Keratinocyte (primary cell): ENCODE measurements around the gene RANBP10. TPM values are rescaled to one million over a fixed set of nuclear protein-coding genes. Genes with fewer than 3 reads are reported as not detected.

ENCODE experiments used
- DNase-seq: peaks from one replicate; pipeline ENCODE4 v3.0.0-alpha.2; 2011; ENCODE audit warnings: low read depth, missing footprints, low spot score
- FAIRE-seq: peaks from 2 replicates; lab custom pipeline; 2011; peaks lifted over from hg19 to GRCh38; lab: Jason Lieb, UNC
- H2AFZ ChIP-seq: 2 replicates; pipeline ENCODE4 v1.6.0; 2012; ENCODE audit warnings: low read length, control low read depth, inconsistent platforms; ENCODE audit not compliant: control insufficient read depth
- H3K27ac ChIP-seq: 2 replicates; pipeline ENCODE4 v1.5.1; 2011; ENCODE audit warnings: low read length; ENCODE audit not compliant: control insufficient read depth, insufficient read depth
- H3K27me3 ChIP-seq: 3 replicates; pipeline ENCODE4 v1.6.0; 2011; ENCODE audit warnings: low read length; ENCODE audit not compliant: control insufficient read depth, insufficient read depth; ENCODE audit errors: extremely low read depth
- H3K36me3 ChIP-seq, 2 experiments: 2 replicates in 1 of 2; 3 replicates in 1 of 2; pipeline ENCODE4 v1.5.1; 2011; ENCODE audit warnings: low read length in 2 of 2, mild to moderate bottlenecking in 1 of 2; ENCODE audit not compliant: control insufficient read depth in 2 of 2, insufficient read depth in 2 of 2; ENCODE audit errors: extremely low read depth in 1 of 2
- H3K4me1 ChIP-seq: 3 replicates; pipeline ENCODE4 v1.5.1; 2011; ENCODE audit warnings: low read length; ENCODE audit not compliant: control insufficient read depth, insufficient read depth; ENCODE audit errors: extremely low read depth
- H3K4me2 ChIP-seq: 3 replicates; pipeline ENCODE4 v1.6.0; 2011; ENCODE audit warnings: low read depth, low read length; ENCODE audit not compliant: control insufficient read depth, insufficient read depth; ENCODE audit errors: extremely low read depth
- H3K4me3 ChIP-seq, 3 experiments: fragments of 200-600 bp in 1 of 3; sonication (generic) in 1 of 3; 2 replicates in 2 of 3; 3 replicates in 1 of 3; pipeline ENCODE4 v1.5.1; 2011 to 2016; ENCODE audit warnings: low read length in 3 of 3, mild to moderate bottlenecking in 3 of 3, control low read depth in 2 of 3, inconsistent platforms in 1 of 3, low read depth in 1 of 3, mixed read lengths in 1 of 3, mixed run types in 1 of 3, moderate library complexity in 1 of 3; ENCODE audit not compliant: control insufficient read depth in 2 of 3, insufficient read depth in 2 of 3; ENCODE audit errors: extremely low read depth in 1 of 3
- H3K79me2 ChIP-seq: 2 replicates; pipeline ENCODE4 v1.6.0; 2012; ENCODE audit warnings: low read length; ENCODE audit not compliant: control insufficient read depth, insufficient read depth
- H3K9ac ChIP-seq: 3 replicates; pipeline ENCODE4 v1.6.0; 2011; ENCODE audit warnings: low read length; ENCODE audit not compliant: control insufficient read depth, insufficient read depth; ENCODE audit errors: extremely low read depth
- H3K9me1 ChIP-seq: 3 replicates; pipeline ENCODE4 v1.6.0; 2011; ENCODE audit warnings: low read length; ENCODE audit not compliant: control insufficient read depth, insufficient read depth; ENCODE audit errors: extremely low read depth
- H3K9me3 ChIP-seq: 2 replicates; pipeline ENCODE4 v1.5.1; 2012; ENCODE audit warnings: low read depth, low read length; ENCODE audit not compliant: control insufficient read depth
- H4K20me1 ChIP-seq: 3 replicates; pipeline ENCODE4 v1.6.0; 2011; ENCODE audit warnings: low read length; ENCODE audit not compliant: control insufficient read depth, insufficient read depth; ENCODE audit errors: extremely low read depth
- CTCF ChIP-seq, 3 experiments: IDR thresholded peaks in 1 of 3; conservative IDR thresholded peaks in 1 of 3; optimal IDR thresholded peaks in 1 of 3; 2 replicates in 2 of 3; 3 replicates in 1 of 3; pipeline versions ENCODE3 to v1.5.1; 2011; ENCODE audit warnings: low read length in 3 of 3, mild to moderate bottlenecking in 3 of 3, moderate library complexity in 2 of 3, control low read depth in 1 of 3, inconsistent platforms in 1 of 3; ENCODE audit not compliant: insufficient read depth in 2 of 3; ENCODE audit errors: extremely low read depth in 1 of 3
- EZH2 ChIP-seq: IDR thresholded peaks from one replicate; pipeline ENCODE4 v1.6.1; 2012; ENCODE audit warnings: inconsistent platforms, mild to moderate bottlenecking, low read length, moderate library complexity
- dilution Hi-C: fragments of 300-500 bp; cut with MboI; formaldehyde crosslinking; loops from one replicate; pipeline ENCODE4 v1.7.0; 2020; ENCODE audit warnings: low sequenced_read_pairs; ENCODE audit not compliant: extremely low pct_ligation_motif_present
- polyA plus RNA-seq, 5 experiments: library from polyadenylated mRNA; depleted of rRNA in 3 of 5; stranded (reverse) in 3 of 5; stranded (forward) in 1 of 5; unstranded in 1 of 5; fragments of >200 nt; gene quantifications; 1 replicate in 1 of 5; 2 replicates in 3 of 5; 3 replicates in 1 of 5; pipeline versions ENCODE4 v1.2.1 to v1.2.3, GENCODE V29; 2011 to 2012; ENCODE audit warnings: missing spikeins in 2 of 5, low read depth in 1 of 5, low replicate concordance in 1 of 5

The RANBP10 gene
- polyA plus RNA-seq, 1 donor (not counting 4 experiments of a cell fraction or from before 2014, with no cell fraction given): 9.5 TPM

- no peaks in the 10 kb centered on the region for H4K20me1 ChIP-seq
- H3K9ac ChIP-seq: peak overlapping the region; percentile 92
- no peak overlapping the region for H3K27ac ChIP-seq
- H3K27me3 ChIP-seq: no peaks in the 10 kb centered on the region
- H3K4me1 ChIP-seq: peaks cover 10% of the 10 kb centered on the region
- dilution Hi-C loops: no loop called here
- DNase-seq (no peak), FAIRE-seq (no peak)
- peaks cover 3 to 10% of the 10 kb centered on the region in 2 experiments for H3K36me3 ChIP-seq
- peak overlapping the region; percentile 99 for H3K4me2 ChIP-seq
- TF ChIP-seq CTCF (optimal IDR thresholded peaks at IDR 0.05 in 1 of 3, IDR thresholded peaks at IDR 0.05 in 1 of 3, conservative IDR thresholded peaks at IDR 0.05 in 1 of 3; ENCODE audit: extremely low read depth in 1 of 3, insufficient read depth in 2 of 3, low read length in 3 of 3): no peak
- no peak for TF ChIP-seq EZH2
- H2AFZ ChIP-seq: no peak overlapping the region
- H3K9me3 ChIP-seq: no peaks in the 10 kb centered on the region
- H3K4me3 ChIP-seq: peak overlapping the region; percentile 62 to 96 (median 94)
- peaks cover 34% of the 10 kb centered on the region for H3K79me2 ChIP-seq
- H3K9me1 ChIP-seq: peaks cover 2% of the 10 kb centered on the region
Measured at GRCh38 chr16:67804853-67805542, 1.4 kb downstream of the RANBP10 start.

GRCh38 chr16:67803894-67804293, 2.5 kb downstream of the RANBP10 start:
- Histone ChIP-seq H3K4me3 (no peak overlapping the region), H3K27me3 (no peaks in the 10 kb centered on the region), H3K4me2 (no peak overlapping the region), H3K9me3 (no peaks in the 10 kb centered on the region), H2AFZ (no peak overlapping the region), H3K4me1 (peaks cover 10% of the 10 kb centered on the region), H3K79me2 (peaks cover 36% of the 10 kb centered on the region), H3K9me1 (peaks cover 2% of the 10 kb centered on the region), H4K20me1 (no peaks in the 10 kb centered on the region), H3K36me3 (peaks cover 3 to 12% of the 10 kb centered on the region in 2 experiments), H3K9ac (no peak overlapping the region), H3K27ac (no peak overlapping the region)
- TF ChIP-seq EZH2 (no peak), CTCF (optimal IDR thresholded peaks at IDR 0.05 in 1 of 3, IDR thresholded peaks at IDR 0.05 in 1 of 3, conservative IDR thresholded peaks at IDR 0.05 in 1 of 3; ENCODE audit: extremely low read depth in 1 of 3, insufficient read depth in 2 of 3, low read length in 3 of 3) (no peak)
- no peak for DNase-seq
- FAIRE-seq: no peak
- dilution Hi-C loops: no loop called here
